HCT116 (cell line): ENCODE measurements around the gene LIPE.

Experiments
- CTCF ChIP-seq, 3 experiments: fragments of 200-600 bp in 1 of 3; sonication (generic) in 1 of 3; IDR thresholded peaks in 2 of 3; conservative IDR thresholded peaks in 1 of 3; 2 replicates each; pipeline ENCODE4 v1.5.1; 2012 to 2017; ENCODE audit warnings: low read depth in 2 of 3, low read length in 2 of 3, antibody characterized with exemption in 1 of 3, borderline replicate concordance in 1 of 3, control low read depth in 1 of 3, mild to moderate bottlenecking in 1 of 3, mixed read lengths in 1 of 3, mixed run types in 1 of 3, moderate library complexity in 1 of 3; ENCODE audit not compliant: insufficient read depth in 1 of 3
- MAX ChIP-seq: IDR thresholded peaks from 2 replicates; pipeline ENCODE4 v1.6.1; 2012

GRCh38 chr19:42472402-42473147 is 45.4 kb upstream of the LIPE start:
- TF ChIP-seq MAX (no peak), CTCF (IDR thresholded peaks at IDR 0.05 in 2 of 3, conservative IDR thresholded peaks at IDR 0.05 in 1 of 3; ENCODE audit: borderline replicate concordance in 1 of 3, insufficient read depth in 1 of 3, low read depth in 2 of 3, low read length in 2 of 3) (no peak)
